ENCODE results near the gene SIM1. TPM values are rescaled to one million over a fixed set of nuclear protein-coding genes. Genes with fewer than 3 reads are reported as not detected.

Gene SIM1
- total and polyA plus RNA-seq, 8 donors: 1.5 to 6.0 (median 4.1) TPM

- no peaks in the 10 kb centered on the region for H3K36me3 ChIP-seq
- no peak for TF ChIP-seq CTCF (IDR thresholded peaks at IDR 0.05)
- DNase-seq: no peak
- ATAC-seq: no peak
- no peak for FAIRE-seq
- no peaks in the 10 kb centered on the region for H3K9me3 ChIP-seq
- intact Hi-C loops (cut with DNase I): no loop called here
- H3K27me3 ChIP-seq: no peaks in the 10 kb centered on the region
- no peak overlapping the region for H3K27ac ChIP-seq
- 65 to 77% methylated on average over 2 of the region's 2 CpGs for WGBS, 2 donors
- H3K4me3 ChIP-seq: no peak overlapping the region
- no peaks in the 10 kb centered on the region for H3K4me1 ChIP-seq
Measured at GRCh38 chr6:100336876-100337275, 127.8 kb downstream of the SIM1 start.

GRCh38 chr6:100335991-100336390 is 128.7 kb downstream of the SIM1 start:
- FAIRE-seq: no peak
- intact Hi-C loops (cut with DNase I): no loop called here
- Histone ChIP-seq H3K9me3 (no peaks in the 10 kb centered on the region), H3K4me1 (no peaks in the 10 kb centered on the region), H3K4me3 (no peak overlapping the region), H3K36me3 (no peaks in the 10 kb centered on the region), H3K27ac (no peak overlapping the region), H3K27me3 (no peaks in the 10 kb centered on the region)
- TF ChIP-seq CTCF (IDR thresholded peaks at IDR 0.05): no peak
- WGBS, 2 donors: 29 to 31% methylated on average over 1 of the region's 1 CpG
- no peak for ATAC-seq
- DNase-seq: no peak
